Upper lobe of right lung (tissue), 1 donor: ENCODE results near the gene PTPRH. TPM values are rescaled to one million over a fixed set of nuclear protein-coding genes. Genes with fewer than 3 reads are reported as not detected.
"Not testable (repeated sequence)": the region's sequence is repeated elsewhere in the genome, so short reads cannot be mapped to it uniquely, and the experiment has no call there.

ENCODE experiments used
- ATAC-seq: fragments of 200-7000 bp; cut with Tn5 transposase; one replicate; pipeline ENCODE4 v1.9.1; 2020; ENCODE audit warnings: mild to moderate bottlenecking, moderate library complexity
- DNase-seq: peaks from one replicate; pipeline ENCODE4 v3.0.0-alpha.2; 2020
- H3K27ac ChIP-seq: fragments of 200-600 bp; one replicate; pipeline ENCODE4 v1.8.0; 2022
- H3K27me3 ChIP-seq: fragments of 200-600 bp; one replicate; pipeline ENCODE4 v1.8.0; 2022; ENCODE audit warnings: mild to moderate bottlenecking
- H3K36me3 ChIP-seq: fragments of 200-600 bp; one replicate; pipeline ENCODE4 v1.8.0; 2022
- H3K4me1 ChIP-seq: fragments of 200-600 bp; one replicate; pipeline ENCODE4 v1.8.0; 2022
- H3K4me3 ChIP-seq: fragments of 200-600 bp; one replicate; pipeline ENCODE4 v1.8.0; 2022; ENCODE audit warnings: mild to moderate bottlenecking
- H3K9me3 ChIP-seq: fragments of 200-600 bp; one replicate; pipeline ENCODE4 v1.8.0; 2022
- CTCF ChIP-seq: fragments of 200-600 bp; IDR thresholded peaks from one replicate; pipeline ENCODE4 v1.8.0; 2022; ENCODE audit warnings: antibody characterized with exemption
- intact Hi-C: fragments of 100-400 bp; cut with DNase I; formaldehyde crosslinking; loops from one replicate; pipeline ENCODE4 v1.11.0; 2022
- total RNA-seq: library from RNA; stranded (reverse); fragmentation: NEBNext Ultra II Directional; extraction: Animal tissue kit (Norgen Biotek cat#: 25700); gene quantifications from one replicate; pipeline ENCODE4 v1.2.1, GENCODE V29; 2021
- donor health status: DM: no; HTN: yes; CAD: no; lungs with severe emphysema.

PTPRH gene
- total RNA-seq, 1 donor from 2014 or later = not detected

- DNase-seq = no peak
- ATAC-seq = no peak
- no peak for TF ChIP-seq CTCF
- H3K27ac ChIP-seq = no peak overlapping the region
- H3K27me3 ChIP-seq = no peaks in the 10 kb centered on the region
- H3K4me3 ChIP-seq = no peak overlapping the region
- no peaks in the 10 kb centered on the region for H3K9me3 ChIP-seq
- intact Hi-C loops = no loop called here
- peaks cover 27% of the 10 kb centered on the region for H3K36me3 ChIP-seq
- H3K4me1 ChIP-seq = no peaks in the 10 kb centered on the region
Observed at GRCh38 chr19:55225415-55225958, 16.2 kb upstream of the PTPRH start.

GRCh38 chr19:55224679-55225414 lies 15.5 kb upstream of the PTPRH start:
- H3K27ac ChIP-seq, DNase-seq, ATAC-seq, H3K4me3 ChIP-seq, H3K4me1 ChIP-seq, intact Hi-C loops, H3K27me3 ChIP-seq, H3K9me3 ChIP-seq: not testable (repeated sequence)
- H3K36me3 ChIP-seq = peaks cover 21% of the 10 kb centered on the region

- TF ChIP-seq CTCF = no peak
- Histone ChIP-seq H3K4me3 (no peak overlapping the region), H3K27me3 (no peaks in the 10 kb centered on the region), H3K9me3 (no peaks in the 10 kb centered on the region), H3K4me1 (no peaks in the 10 kb centered on the region), H3K36me3 (peaks cover 14% of the 10 kb centered on the region), H3K27ac (no peak overlapping the region)
- ATAC-seq = no peak
- DNase-seq = peak; percentile 53
- intact Hi-C loops = no loop called here
Observed at GRCh38 chr19:55224038-55224665, 14.9 kb upstream of the PTPRH start.

- TF ChIP-seq CTCF = no peak
- Histone ChIP-seq H3K4me3 (no peak overlapping the region), H3K9me3 (no peaks in the 10 kb centered on the region), H3K27ac (no peak overlapping the region), H3K27me3 (no peaks in the 10 kb centered on the region), H3K4me1 (no peaks in the 10 kb centered on the region), H3K36me3 (peaks cover 13% of the 10 kb centered on the region)
- ATAC-seq (no peak), DNase-seq (peak; percentile 58)
- intact Hi-C loops = no loop called here
Observed at GRCh38 chr19:55223291-55224037, 14.2 kb upstream of the PTPRH start.

GRCh38 chr19:55220525-55220924 lies 11.2 kb upstream of the PTPRH start:
- Histone ChIP-seq H3K9me3 (no peaks in the 10 kb centered on the region), H3K36me3 (no peaks in the 10 kb centered on the region), H3K27ac (no peak overlapping the region), H3K4me1 (peaks cover 13% of the 10 kb centered on the region), H3K27me3 (no peaks in the 10 kb centered on the region), H3K4me3 (no peak overlapping the region)
- ATAC-seq (no peak), DNase-seq (no peak)
- intact Hi-C loops = no loop called here
- TF ChIP-seq CTCF = no peak
